GM21381 (cell line): ENCODE measurements around the gene DDR2.
"Not testable (repeated sequence)": the region's sequence is repeated elsewhere in the genome, so short reads cannot be mapped to it uniquely, and the experiment has no call there.

Experiments used
- ATAC-seq: cut with Tn5 transposase; IDR thresholded peaks from one replicate; pipeline ENCODE4 v1.9.1; 2021; ENCODE audit warnings: mild to moderate bottlenecking, moderate library complexity; ENCODE audit not compliant: unreplicated experiment

The DDR2 gene

GRCh38 chr1:162717548-162718184 lies 85.4 kb downstream of the DDR2 start:
- no peak for ATAC-seq

GRCh38 chr1:162719678-162720077 lies 87.4 kb downstream of the DDR2 start:
- no peak for ATAC-seq

GRCh38 chr1:162720996-162721395 lies 88.7 kb downstream of the DDR2 start:
- ATAC-seq: no peak

- ATAC-seq: no peak
Observed at GRCh38 chr1:162721471-162721870, 89.2 kb downstream of the DDR2 start.

DNA sequence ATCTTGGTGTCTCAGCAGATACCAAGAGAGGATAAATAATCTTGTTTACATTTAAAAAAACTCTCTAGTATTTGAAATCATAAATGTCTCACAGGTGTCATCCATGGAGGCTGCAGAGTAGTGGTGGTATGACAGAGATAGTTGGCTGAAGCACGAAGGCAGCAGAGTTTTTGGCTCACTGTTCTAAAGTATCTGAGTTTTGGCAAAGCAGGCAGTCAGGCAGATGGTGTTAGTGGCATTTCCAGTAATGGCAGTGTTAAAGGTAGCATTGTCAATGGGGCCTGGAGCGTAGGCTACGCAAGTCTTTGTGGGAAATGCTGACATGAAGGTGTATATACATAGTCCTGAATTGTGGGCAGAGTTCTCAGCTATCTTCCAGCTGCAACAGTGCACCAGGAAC lies 89.8 kb downstream of the DDR2 start:
- no peak for ATAC-seq

GRCh38 chr1:162724583-162725120 lies 92.4 kb downstream of the DDR2 start:
- no peak for ATAC-seq

GRCh38 chr1:162725301-162725837 lies 93.1 kb downstream of the DDR2 start:
- no peak for ATAC-seq

DNA sequence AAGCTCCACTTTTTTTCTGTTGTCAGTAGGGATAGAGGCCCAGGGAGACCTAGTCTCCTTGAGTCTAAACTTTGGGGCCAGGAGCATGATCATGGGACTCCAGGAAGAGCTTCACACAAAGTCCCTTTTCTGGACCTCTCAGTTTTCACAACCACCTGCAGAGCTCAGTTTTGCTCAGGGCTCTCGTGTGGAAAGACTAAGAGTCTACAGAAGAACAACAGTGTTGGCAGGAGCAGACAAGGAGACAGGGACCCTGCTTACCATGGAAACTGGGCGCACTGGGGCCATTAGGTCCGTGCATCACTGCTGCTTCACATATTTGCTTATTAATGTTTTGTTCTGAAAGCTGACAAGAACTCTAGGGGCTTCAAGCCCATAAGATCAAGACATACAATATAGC lies 94.3 kb downstream of the DDR2 start:
- no peak for ATAC-seq

GRCh38 chr1:162727493-162727892 lies 95.2 kb downstream of the DDR2 start:
- not testable (repeated sequence) for ATAC-seq

GRCh38 chr1:162728573-162728972 lies 96.3 kb downstream of the DDR2 start:
- no peak for ATAC-seq

- not testable (repeated sequence) for ATAC-seq
Observed at GRCh38 chr1:162729195-162729774, 97.0 kb downstream of the DDR2 start.

DNA sequence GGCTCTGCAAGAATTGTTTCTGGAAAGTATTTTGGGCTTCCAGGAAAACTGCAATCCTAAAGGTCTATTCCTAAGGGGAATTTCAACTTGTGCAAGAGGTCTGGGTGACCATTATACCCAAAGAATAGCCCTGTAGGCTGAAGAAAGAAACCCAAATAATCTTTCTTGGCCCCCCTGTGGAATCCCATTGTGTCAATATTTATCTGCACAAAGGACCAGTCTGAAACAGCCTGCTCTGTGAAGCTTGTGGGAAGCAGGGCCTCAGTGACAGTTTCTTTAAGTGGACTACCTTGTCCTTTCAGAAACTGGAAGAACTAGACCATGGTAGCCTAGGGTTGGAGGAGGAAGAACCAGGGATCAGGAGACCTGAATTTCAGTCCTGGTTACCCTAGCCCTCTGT lies 99.8 kb downstream of the DDR2 start:
- no peak for ATAC-seq

DNA sequence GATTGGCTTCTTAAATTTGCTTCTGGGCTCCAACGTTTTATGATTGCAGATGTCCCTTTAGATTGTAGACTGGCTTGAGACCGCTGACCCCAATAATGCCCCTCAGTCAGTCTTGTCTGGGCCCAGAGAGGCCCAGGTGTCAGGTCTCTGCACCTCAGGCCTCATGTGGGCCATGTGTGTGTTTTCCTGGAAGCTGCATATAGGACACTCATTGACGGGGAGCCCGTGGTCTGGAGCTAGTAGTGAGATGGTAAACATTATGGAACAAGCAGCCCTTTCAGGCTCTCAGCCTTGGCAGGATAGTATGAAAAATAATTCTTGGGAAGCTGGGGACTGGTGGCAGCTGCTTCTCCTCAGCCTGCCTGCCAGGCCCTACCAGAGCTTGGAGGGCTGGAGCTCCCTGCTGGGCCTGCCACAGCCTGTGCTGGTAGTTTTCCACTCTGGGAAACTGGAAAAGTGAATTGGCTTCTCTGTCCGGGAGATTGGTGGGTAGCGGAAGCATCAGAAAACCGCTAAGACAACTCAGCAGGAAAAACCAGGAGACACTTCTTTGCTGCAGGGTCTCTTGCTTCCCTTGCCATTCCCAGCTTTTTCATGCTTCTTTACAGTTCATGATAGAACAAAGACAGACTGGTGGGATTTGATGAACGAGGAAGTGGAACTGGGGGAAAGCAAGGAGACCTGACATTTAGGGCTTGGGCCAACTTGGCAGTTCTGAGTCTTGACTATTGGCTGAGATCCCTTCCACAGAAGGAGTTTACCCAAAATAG lies 100.5 kb downstream of the DDR2 start:
- ATAC-seq: no peak

GRCh38 chr1:162733336-162733590 lies 101.0 kb downstream of the DDR2 start:
- no peak for ATAC-seq

- ATAC-seq: no peak
Observed at GRCh38 chr1:162734047-162734446, 101.8 kb downstream of the DDR2 start.

GRCh38 chr1:162736184-162736583 lies 103.9 kb downstream of the DDR2 start:
- no peak for ATAC-seq

DNA sequence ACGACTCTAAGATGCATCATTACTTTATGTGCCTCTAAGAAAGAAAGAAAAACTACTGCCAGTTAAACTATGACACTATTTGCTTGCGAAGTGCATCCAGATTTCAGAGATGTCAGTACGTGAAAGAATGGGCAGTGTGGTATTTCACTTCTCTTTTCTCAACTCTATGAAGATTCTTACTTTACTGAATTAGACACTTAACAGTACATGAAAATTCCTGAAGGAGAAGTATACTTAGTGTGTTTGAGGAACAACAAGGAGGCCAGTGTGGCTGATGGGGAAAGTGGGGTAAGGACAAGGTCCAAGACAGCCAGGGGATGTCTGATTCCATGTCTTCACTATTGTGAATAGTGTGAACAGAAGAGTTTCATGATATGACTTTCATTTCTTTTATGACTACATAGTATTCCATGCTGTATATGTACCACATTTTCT lies 104.4 kb downstream of the DDR2 start:
- ATAC-seq: peak; percentile 72

GRCh38 chr1:162740755-162741154 lies 108.5 kb downstream of the DDR2 start:
- ATAC-seq: no peak

DNA sequence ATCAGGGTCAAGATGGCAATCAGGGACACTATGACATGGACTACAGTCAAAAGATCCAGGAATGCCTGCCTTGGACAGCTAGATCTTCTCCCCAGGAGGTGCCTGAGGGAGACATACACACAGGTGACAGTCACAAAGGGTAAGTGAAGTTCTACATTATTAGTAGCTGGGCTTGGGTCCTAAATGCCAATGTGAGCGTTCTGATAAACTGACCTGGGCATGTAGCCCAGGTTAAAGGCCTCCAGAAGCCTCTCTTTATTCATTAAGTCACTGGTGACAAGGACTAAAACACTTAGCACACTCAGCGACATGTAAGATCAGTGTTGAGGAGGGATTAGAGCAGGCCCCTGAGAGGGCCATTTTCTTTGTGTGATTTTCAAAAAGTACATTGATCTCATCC lies 109.3 kb downstream of the DDR2 start:
- no peak for ATAC-seq

- ATAC-seq: not testable (repeated sequence)
Observed at GRCh38 chr1:162746264-162746942, 114.1 kb downstream of the DDR2 start.

DNA sequence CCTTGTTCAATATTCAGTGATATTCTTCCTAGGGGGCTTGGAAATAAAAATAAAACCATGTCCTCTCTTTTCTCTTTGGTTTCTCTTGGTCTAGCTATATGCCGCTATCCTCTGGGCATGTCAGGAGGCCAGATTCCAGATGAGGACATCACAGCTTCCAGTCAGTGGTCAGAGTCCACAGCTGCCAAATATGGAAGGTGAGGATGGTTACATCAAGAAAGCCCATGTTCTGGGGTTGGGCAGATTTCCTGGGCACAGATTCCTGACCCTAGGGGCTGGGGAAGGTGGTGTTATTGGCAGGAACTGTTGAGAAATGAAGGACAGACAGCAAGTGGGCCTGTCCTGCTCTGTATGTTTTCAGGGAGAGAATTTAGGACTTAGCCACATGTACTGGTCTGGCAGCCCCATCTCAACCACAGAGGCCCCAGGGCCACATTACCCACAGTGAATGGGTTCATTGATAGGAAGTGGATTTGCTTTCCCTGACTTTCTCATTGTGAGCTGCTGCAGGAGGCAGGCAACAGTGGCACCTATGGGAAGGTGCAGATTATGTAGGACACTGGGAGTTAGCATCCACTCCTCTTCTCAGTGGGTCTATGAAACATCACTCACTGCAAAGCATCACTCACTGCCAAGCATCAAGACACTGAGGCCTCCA lies 120.9 kb downstream of the DDR2 start:
- ATAC-seq: no peak
